A549 (cell line): ENCODE measurements around the gene MAF. TPM values are rescaled to one million over a fixed set of nuclear protein-coding genes. Genes with fewer than 3 reads are reported as not detected.

Source experiments
- ATAC-seq, 2 experiments: fragments of 200-7000 bp in 1 of 2; fragments of >200 bp in 1 of 2; cut with Nextera tagmentation in 1 of 2; cut with Tn5 transposase in 1 of 2; 3 replicates each; pipeline versions ENCODE4 v1.8.0 to v1.9.1; 2018 to 2020; ENCODE audit warnings: mild to moderate bottlenecking in 1 of 2, moderate library complexity in 1 of 2
- CTCF ChIA-PET: fragments of 300-600 bp; sonication (Branson Sonifier 250); formaldehyde crosslinking; extraction: SDS; loops from one replicate; lab custom pipeline; 2021; ENCODE audit warnings: antibody characterized with exemption, inconsistent platforms; lab: Yijun Ruan, JAX
- POLR2A ChIA-PET: fragments of 350-600 bp; formaldehyde crosslinking; extraction: SDS; loops from one replicate; lab custom pipeline; 2021; ENCODE audit warnings: antibody characterized with exemption, inconsistent platforms; lab: Yijun Ruan, JAX
- DNase-seq, 2 experiments: peaks; one replicate each; pipeline versions ENCODE4 v3.0.0 to v3.0.0-alpha.2; 2011 to 2016; ENCODE audit warnings: low read depth in 1 of 2, low spot score in 1 of 2
- FAIRE-seq: peaks from 2 replicates; lab custom pipeline; 2011; peaks lifted over from hg19 to GRCh38; lab: Jason Lieb, UNC
- H3K27ac ChIP-seq, 2 experiments: fragments of >200 bp; sonication (Bioruptor Twin); formaldehyde crosslinking; 3 replicates each; pipeline ENCODE4 v1.5.1; 2016 to 2017
- H3K4me1 ChIP-seq: fragments of >200 bp; sonication (Bioruptor Twin); formaldehyde crosslinking; 3 replicates; pipeline ENCODE4 v1.6.1; 2016
- H3K4me2 ChIP-seq: fragments of >200 bp; sonication (Bioruptor Twin); formaldehyde crosslinking; 3 replicates; pipeline ENCODE4 v1.6.1; 2016
- H3K4me3 ChIP-seq: fragments of >200 bp; sonication (Bioruptor Twin); formaldehyde crosslinking; 3 replicates; pipeline ENCODE4 v1.5.1; 2016
- H3K9me3 ChIP-seq: fragments of >200 bp; sonication (Bioruptor Twin); formaldehyde crosslinking; 3 replicates; pipeline ENCODE4 v1.6.1; 2016
- CEBPB ChIP-seq, 2 experiments: fragments of >200 bp in 1 of 2; sonication (Bioruptor Twin) in 1 of 2; formaldehyde crosslinking in 1 of 2; IDR thresholded peaks; 2 replicates each; pipeline ENCODE4 v1.6.1; 2012 to 2016
- EHF ChIP-seq: fragments of 250-450 bp; sonication (Bioruptor Pico); IDR thresholded peaks from 2 replicates; pipeline ENCODE4 v1.5.0; 2020; ENCODE audit warnings: mild to moderate bottlenecking
- FOSL2 ChIP-seq, 2 experiments: fragments of 450-650 bp in 1 of 2; fragments of >200 bp in 1 of 2; sonication (Bioruptor Twin) in 1 of 2; formaldehyde crosslinking; IDR thresholded peaks; 2 replicates each; pipeline versions ENCODE4 v1.5.0 to v1.6.1; 2016 to 2020; ENCODE audit warnings: mild to moderate bottlenecking in 1 of 2, moderate library complexity in 1 of 2
- HOXA7 ChIP-seq: fragments of 250-450 bp; sonication (Bioruptor Pico); IDR thresholded peaks from 2 replicates; pipeline ENCODE4 v1.5.0; 2020; ENCODE audit warnings: mild to moderate bottlenecking, moderate library complexity
- JUNB ChIP-seq: fragments of >200 bp; sonication (Bioruptor Twin); formaldehyde crosslinking; IDR thresholded peaks from 2 replicates; pipeline ENCODE4 v1.6.1; 2016
- KDM1A ChIP-seq: fragments of 200-600 bp; sonication (generic); IDR thresholded peaks from 2 replicates; pipeline ENCODE4 v1.6.1; 2016; ENCODE audit warnings: low read depth, mild to moderate bottlenecking
- MAZ ChIP-seq: fragments of 150-350 bp; IDR thresholded peaks from 2 replicates; pipeline ENCODE4 v1.6.1; 2014; ENCODE audit warnings: antibody characterized with exemption, low read depth, low read length, borderline replicate concordance
- POLR2A ChIP-seq: IDR thresholded peaks from 2 replicates; pipeline ENCODE4 v1.6.1; 2012; ENCODE audit warnings: mild to moderate bottlenecking, low read length
- RAD21 ChIP-seq, 2 experiments: fragments of >200 bp in 1 of 2; sonication (Bioruptor Twin) in 1 of 2; formaldehyde crosslinking in 1 of 2; IDR thresholded peaks in 1 of 2; conservative IDR thresholded peaks in 1 of 2; 2 replicates in 1 of 2; 3 replicates in 1 of 2; pipeline ENCODE4 v1.6.1; 2012 to 2018; ENCODE audit warnings: inconsistent platforms in 1 of 2
- RCOR1 ChIP-seq: fragments of 150-350 bp; IDR thresholded peaks from 2 replicates; pipeline ENCODE4 v1.6.1; 2014; ENCODE audit warnings: antibody characterized with exemption, low read length, low read depth
- SREBF2 ChIP-seq: fragments of 450-650 bp; IDR thresholded peaks from 2 replicates; pipeline ENCODE4 v1.6.1; 2014; ENCODE audit warnings: mild to moderate bottlenecking, moderate library complexity
- TP53 ChIP-seq: fragments of 250-450 bp; sonication (Bioruptor Pico); IDR thresholded peaks from 2 replicates; pipeline ENCODE4 v1.5.0; 2021; ENCODE audit warnings: mild to moderate bottlenecking, moderate library complexity
- ZFP36 ChIP-seq: fragments of 450-650 bp; IDR thresholded peaks from 2 replicates; pipeline ENCODE4 v1.6.1; 2014; ENCODE audit warnings: borderline replicate concordance; ENCODE audit not compliant: partially characterized antibody
- WGBS: methylation state at CpG from one replicate; pipeline ENCODE4 v1.1.6; 2017; ENCODE audit errors: missing lambda C conversion rate; 5-methylcytosine and 5-hydroxymethylcytosine counted together
- polyA plus RNA-seq, 4 experiments: library from polyadenylated mRNA; depleted of rRNA in 3 of 4; stranded (reverse); fragments of >200 nt; fragmentation: RNase III in 1 of 4; extraction: RNeasy Plus Mini Kit Qiagen cat#74134 plus additional on column Dnase treatment in 1 of 4; gene quantifications; 2 replicates in 3 of 4; 3 replicates in 1 of 4; pipeline ENCODE4 v1.2.3, GENCODE V29; 2011 to 2017
- TF ChIP-seq, protein P1 (sequence below): fragments of >200 bp; sonication (Bioruptor Twin); formaldehyde crosslinking; IDR thresholded peaks from 3 replicates; pipeline ENCODE4 v1.6.1; 2016
- TF ChIP-seq, protein P2 (sequence below): fragments of 150-350 bp; IDR thresholded peaks from 2 replicates; pipeline ENCODE4 v1.6.1; 2014; ENCODE audit warnings: low read depth, mild to moderate bottlenecking, low read length
- TF ChIP-seq, protein P3 (sequence below): IDR thresholded peaks from 2 replicates; pipeline ENCODE4 v1.6.1; 2012; ENCODE audit warnings: low read depth, borderline replicate concordance
- TF ChIP-seq, protein P4 (sequence below): fragments of >200 bp; sonication (Bioruptor Twin); formaldehyde crosslinking; IDR thresholded peaks from 2 replicates; pipeline ENCODE4 v1.6.1; 2016
- TF ChIP-seq, protein P5 (sequence below): fragments of 200-600 bp; sonication (generic); IDR thresholded peaks from 2 replicates; pipeline ENCODE4 v1.6.1; 2016; ENCODE audit warnings: antibody characterized with exemption, mild to moderate bottlenecking, moderate library complexity

MAF gene
- polyA plus RNA-seq, 2 of the 4 experiments (the other 2 are of a cell fraction), result 0.14 to 0.37 TPM

DNA sequence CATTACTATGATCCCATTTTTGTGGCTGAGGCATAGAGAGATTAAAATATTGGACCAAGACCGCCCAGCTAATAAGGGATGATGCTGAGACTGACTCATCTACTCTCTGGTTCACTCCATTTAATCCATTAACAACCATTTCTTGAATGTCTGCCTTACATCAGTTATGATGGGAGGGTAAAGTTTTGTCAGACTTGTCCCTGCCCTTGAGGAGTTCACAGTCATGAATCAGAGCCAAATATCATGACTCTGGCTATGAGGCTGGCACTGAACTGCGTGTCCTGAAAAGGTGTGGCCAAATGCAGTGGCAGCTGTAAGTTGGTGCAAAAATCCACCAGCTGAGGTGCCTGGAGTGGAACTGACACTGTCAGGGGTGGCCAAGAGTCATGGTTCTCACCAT is 35.0 kb upstream of the MAF start:
- TF ChIP-seq SREBF2 (no peak), TP53 (CRISPR knock-in tag) (no peak), KDM1A (no peak)
- TF ChIP-seq, all 56 proteins: peak for 0
- ChIA-PET CTCF (interaction anchor here (0.6 kb wide), 1 partner anchor 33 kb away, joined by 5 read pairs; no protein-coding TSS in a partner anchor), POLR2A (no interaction called here)
- WGBS, result 57% methylated on average over 2 of the region's 2 CpGs
- FAIRE-seq (no peak), ATAC-seq (no peak), DNase-seq (no peak)
- Histone ChIP-seq H3K27ac (no peak overlapping the region), H3K4me2 (no peak overlapping the region), H3K9me3 (no peaks in the 10 kb centered on the region), H3K4me1 (peaks cover 20% of the 10 kb centered on the region), H3K4me3 (no peak overlapping the region)

DNA sequence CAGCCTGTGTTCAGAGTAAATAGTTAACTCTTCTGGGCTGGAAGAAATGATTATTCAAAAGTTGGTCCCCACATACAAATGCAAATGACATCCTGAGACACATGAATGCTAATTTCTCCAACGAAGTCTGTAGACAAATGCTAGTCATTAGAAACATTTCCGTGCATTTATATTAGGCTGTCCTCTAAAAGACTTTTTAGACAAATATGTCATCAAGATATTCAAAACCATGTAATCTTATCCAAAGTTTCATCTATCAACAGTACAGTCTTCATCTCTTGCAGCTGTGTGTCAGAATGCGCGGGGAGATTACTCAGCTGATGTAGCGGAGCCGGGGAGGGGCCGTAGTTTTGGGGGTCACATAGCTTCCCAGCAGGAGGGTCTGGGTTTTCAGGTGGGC is 33.8 kb upstream of the MAF start:
- H3K4me2 ChIP-seq, result no peak overlapping the region
- CTCF ChIA-PET, result no interaction called here
- TF ChIP-seq EHF (no peak), KDM1A (no peak), FOSL2 (IDR thresholded peaks at IDR 0.05) (no peak), FOSL2 (CRISPR knock-in tag; IDR thresholded peaks at IDR 0.05) (no peak), SREBF2 (no peak), RCOR1 (no peak)
- TF ChIP-seq, protein P1, sequence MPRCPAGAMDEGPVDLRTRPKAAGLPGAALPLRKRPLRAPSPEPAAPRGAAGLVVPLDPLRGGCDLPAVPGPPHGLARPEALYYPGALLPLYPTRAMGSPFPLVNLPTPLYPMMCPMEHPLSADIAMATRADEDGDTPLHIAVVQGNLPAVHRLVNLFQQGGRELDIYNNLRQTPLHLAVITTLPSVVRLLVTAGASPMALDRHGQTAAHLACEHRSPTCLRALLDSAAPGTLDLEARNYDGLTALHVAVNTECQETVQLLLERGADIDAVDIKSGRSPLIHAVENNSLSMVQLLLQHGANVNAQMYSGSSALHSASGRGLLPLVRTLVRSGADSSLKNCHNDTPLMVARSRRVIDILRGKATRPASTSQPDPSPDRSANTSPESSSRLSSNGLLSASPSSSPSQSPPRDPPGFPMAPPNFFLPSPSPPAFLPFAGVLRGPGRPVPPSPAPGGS, result no peak
- TF ChIP-seq, protein P2, sequence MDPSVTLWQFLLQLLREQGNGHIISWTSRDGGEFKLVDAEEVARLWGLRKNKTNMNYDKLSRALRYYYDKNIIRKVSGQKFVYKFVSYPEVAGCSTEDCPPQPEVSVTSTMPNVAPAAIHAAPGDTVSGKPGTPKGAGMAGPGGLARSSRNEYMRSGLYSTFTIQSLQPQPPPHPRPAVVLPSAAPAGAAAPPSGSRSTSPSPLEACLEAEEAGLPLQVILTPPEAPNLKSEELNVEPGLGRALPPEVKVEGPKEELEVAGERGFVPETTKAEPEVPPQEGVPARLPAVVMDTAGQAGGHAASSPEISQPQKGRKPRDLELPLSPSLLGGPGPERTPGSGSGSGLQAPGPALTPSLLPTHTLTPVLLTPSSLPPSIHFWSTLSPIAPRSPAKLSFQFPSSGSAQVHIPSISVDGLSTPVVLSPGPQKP, result no peak
- TF ChIP-seq, all 56 proteins: peak for 0
- POLR2A ChIA-PET, result no interaction called here
- Histone ChIP-seq H3K27ac (no peak overlapping the region), H3K9me3 (no peaks in the 10 kb centered on the region), H3K4me1 (peaks cover 11% of the 10 kb centered on the region; the same call in 2 of the 3 replicates), H3K4me3 (no peak overlapping the region)
- DNase-seq, result no peak
- 78% methylated on average over 7 of the region's 7 CpGs for whole genome bisulfite sequencing
- ATAC-seq, result no peak
- FAIRE-seq, result no peak

DNA sequence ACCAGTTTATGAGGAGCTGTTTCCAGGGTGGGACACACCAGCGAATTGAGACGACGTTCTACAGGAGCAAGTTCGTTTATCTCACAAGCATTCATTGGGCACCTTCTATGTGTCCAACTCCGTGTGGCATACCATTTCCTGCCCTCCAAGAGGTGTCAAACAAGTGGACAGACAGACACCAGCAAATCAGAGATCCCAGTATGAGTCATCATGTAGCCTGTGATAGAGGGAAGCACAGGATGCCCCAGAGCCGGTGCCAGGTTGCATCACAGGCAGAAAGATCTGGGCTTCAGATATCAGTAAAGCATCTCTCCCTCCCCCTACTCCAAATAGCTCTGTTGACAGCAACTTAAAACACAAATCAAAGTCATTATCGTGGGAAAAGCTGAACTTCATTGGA is 31.8 kb upstream of the MAF start:
- DNase-seq (peak in 1 of 2 experiments; percentile 19), ATAC-seq (peak; percentile 57 to 79; a peak in 5 of 6 replicates), FAIRE-seq (no peak)
- peaks cover 11% of the 10 kb centered on the region; the same call in 2 of the 3 replicates for H3K4me1 ChIP-seq
- H3K9me3 ChIP-seq, result no peaks in the 10 kb centered on the region
- TF ChIP-seq CEBPB (IDR thresholded peaks at IDR 0.05) (0 out of 4 replicates have a peak, but pooled peaks of 1 of the 2 experiments have one; percentile 24), MAZ (no peak), FOSL2 (IDR thresholded peaks at IDR 0.05) (peak; percentile 40), FOSL2 (CRISPR knock-in tag; IDR thresholded peaks at IDR 0.05) (peak; percentile 45; the same call in 1 of the 2 replicates), RCOR1 (no peak), JUNB (peak; percentile 39; the same call in 1 of the 2 replicates), KDM1A (no peak)
- H3K4me2 ChIP-seq, result peak overlapping the region; percentile 22; the same call in 1 of the 3 replicates
- H3K27ac ChIP-seq, result no peak overlapping the region
- POLR2A ChIA-PET, result no interaction called here
- no peak overlapping the region for H3K4me3 ChIP-seq
- CTCF ChIA-PET, result interaction anchor here (0.5 to 1.9 kb wide), 2 partner anchors 31 to 692 kb away, joined by 5 to 8 read pairs; partner anchors contain the start of gene MAF
- 33% methylated on average over 7 of the region's 7 CpGs for WGBS

DNA sequence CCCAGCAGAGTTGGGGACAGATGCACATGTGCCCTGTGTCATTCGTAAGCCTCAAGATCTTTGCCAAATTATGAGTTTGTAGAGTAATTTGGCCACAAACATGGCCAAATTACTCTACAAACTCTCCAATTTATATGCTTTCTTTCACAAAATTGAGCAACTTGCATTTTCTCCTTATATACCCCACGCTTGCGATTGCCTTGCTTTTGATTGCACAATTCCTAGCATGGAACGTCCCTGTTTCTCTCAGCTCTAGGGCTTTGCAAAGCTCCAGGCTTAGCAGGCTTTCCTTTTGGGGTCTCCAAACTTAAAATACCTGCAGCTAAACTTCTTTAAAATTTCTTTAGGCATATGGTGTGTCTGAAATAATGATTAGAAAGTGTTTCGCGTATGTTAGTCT is 28.5 kb upstream of the MAF start:
- ATAC-seq (no peak), DNase-seq (no peak), FAIRE-seq (no peak)
- ChIA-PET POLR2A (no interaction called here), CTCF (interaction anchor here (1.0 kb wide), 1 partner anchor 838 kb away, joined by 4 read pairs; no protein-coding TSS in a partner anchor)
- no peak overlapping the region for H3K4me3 ChIP-seq
- no peak overlapping the region for H3K27ac ChIP-seq
- peaks cover 11% of the 10 kb centered on the region; the same call in 2 of the 3 replicates for H3K4me1 ChIP-seq
- TF ChIP-seq RAD21 (conservative IDR thresholded peaks at IDR 0.05 in 1 of 2, IDR thresholded peaks at IDR 0.05 in 1 of 2) (no peak), RCOR1 (no peak), ZFP36 (no peak), JUNB (no peak), HOXA7 (CRISPR knock-in tag) (no peak), POLR2A (no peak)
- TF ChIP-seq, protein P3, sequence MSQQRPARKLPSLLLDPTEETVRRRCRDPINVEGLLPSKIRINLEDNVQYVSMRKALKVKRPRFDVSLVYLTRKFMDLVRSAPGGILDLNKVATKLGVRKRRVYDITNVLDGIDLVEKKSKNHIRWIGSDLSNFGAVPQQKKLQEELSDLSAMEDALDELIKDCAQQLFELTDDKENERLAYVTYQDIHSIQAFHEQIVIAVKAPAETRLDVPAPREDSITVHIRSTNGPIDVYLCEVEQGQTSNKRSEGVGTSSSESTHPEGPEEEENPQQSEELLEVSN, result no peak
- TF ChIP-seq, protein P4, sequence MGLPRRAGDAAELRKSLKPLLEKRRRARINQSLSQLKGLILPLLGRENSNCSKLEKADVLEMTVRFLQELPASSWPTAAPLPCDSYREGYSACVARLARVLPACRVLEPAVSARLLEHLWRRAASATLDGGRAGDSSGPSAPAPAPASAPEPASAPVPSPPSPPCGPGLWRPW, result no peak
- TF ChIP-seq, protein P5, sequence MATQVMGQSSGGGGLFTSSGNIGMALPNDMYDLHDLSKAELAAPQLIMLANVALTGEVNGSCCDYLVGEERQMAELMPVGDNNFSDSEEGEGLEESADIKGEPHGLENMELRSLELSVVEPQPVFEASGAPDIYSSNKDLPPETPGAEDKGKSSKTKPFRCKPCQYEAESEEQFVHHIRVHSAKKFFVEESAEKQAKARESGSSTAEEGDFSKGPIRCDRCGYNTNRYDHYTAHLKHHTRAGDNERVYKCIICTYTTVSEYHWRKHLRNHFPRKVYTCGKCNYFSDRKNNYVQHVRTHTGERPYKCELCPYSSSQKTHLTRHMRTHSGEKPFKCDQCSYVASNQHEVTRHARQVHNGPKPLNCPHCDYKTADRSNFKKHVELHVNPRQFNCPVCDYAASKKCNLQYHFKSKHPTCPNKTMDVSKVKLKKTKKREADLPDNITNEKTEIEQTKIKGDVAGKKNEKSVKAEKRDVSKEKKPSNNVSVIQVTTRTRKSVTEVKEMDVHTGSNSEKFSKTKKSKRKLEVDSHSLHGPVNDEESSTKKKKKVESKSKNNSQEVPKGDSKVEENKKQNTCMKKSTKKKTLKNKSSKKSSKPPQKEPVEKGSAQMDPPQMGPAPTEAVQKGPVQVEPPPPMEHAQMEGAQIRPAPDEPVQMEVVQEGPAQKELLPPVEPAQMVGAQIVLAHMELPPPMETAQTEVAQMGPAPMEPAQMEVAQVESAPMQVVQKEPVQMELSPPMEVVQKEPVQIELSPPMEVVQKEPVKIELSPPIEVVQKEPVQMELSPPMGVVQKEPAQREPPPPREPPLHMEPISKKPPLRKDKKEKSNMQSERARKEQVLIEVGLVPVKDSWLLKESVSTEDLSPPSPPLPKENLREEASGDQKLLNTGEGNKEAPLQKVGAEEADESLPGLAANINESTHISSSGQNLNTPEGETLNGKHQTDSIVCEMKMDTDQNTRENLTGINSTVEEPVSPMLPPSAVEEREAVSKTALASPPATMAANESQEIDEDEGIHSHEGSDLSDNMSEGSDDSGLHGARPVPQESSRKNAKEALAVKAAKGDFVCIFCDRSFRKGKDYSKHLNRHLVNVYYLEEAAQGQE, result no peak
- H3K4me2 ChIP-seq, result no peak overlapping the region
- no peaks in the 10 kb centered on the region for H3K9me3 ChIP-seq
- 87% methylated on average over 6 of the region's 6 CpGs for WGBS
